K562 (cell line): ENCODE measurements around the gene MAN1A1. TPM values are rescaled to one million over a fixed set of nuclear protein-coding genes. Genes with fewer than 3 reads are reported as not detected.
A peak's percentile ranks its signal among the peaks of the same experiment; 100 is the strongest.

ENCODE experiments used
- CXXC5 ChIP-seq: fragments of 250-450 bp; sonication (Bioruptor Pico); IDR thresholded peaks from 2 replicates; pipeline ENCODE4 v1.8.0; 2022; ENCODE audit warnings: inconsistent platforms, mild to moderate bottlenecking, moderate library complexity
- ETS2 ChIP-seq: IDR thresholded peaks from 2 replicates; pipeline ENCODE4 v1.6.1; 2016; ENCODE audit warnings: borderline replicate concordance, missing genetic modification characterization, mild to moderate bottlenecking, moderate library complexity, missing compliant biosample characterization; ENCODE audit not compliant: poor library complexity, severe bottlenecking
- NCOA1 ChIP-seq: fragments of 450-650 bp; IDR thresholded peaks from 2 replicates; pipeline ENCODE4 v1.6.1; 2016; ENCODE audit warnings: low read depth
- NR2F6 ChIP-seq: fragments of 450-650 bp; formaldehyde crosslinking; IDR thresholded peaks from 2 replicates; pipeline ENCODE4 v1.4.0; 2020; ENCODE audit warnings: mild to moderate bottlenecking
- PHF8 ChIP-seq: fragments of 200-600 bp; sonication (generic); IDR thresholded peaks from 2 replicates; pipeline ENCODE4 v1.6.1; 2012; ENCODE audit warnings: mixed run types, mild to moderate bottlenecking, inconsistent platforms, low read length, moderate library complexity, borderline replicate concordance
- PML ChIP-seq: IDR thresholded peaks from 2 replicates; pipeline ENCODE4 v1.6.1; 2012; ENCODE audit warnings: low read length, inconsistent platforms
- ZBTB17 ChIP-seq: fragments of 450-650 bp; formaldehyde crosslinking; IDR thresholded peaks from 2 replicates; pipeline ENCODE4 v1.4.0; 2020; ENCODE audit warnings: mild to moderate bottlenecking
- ZNF174 ChIP-seq: fragments of 250-450 bp; sonication (Bioruptor Pico); IDR thresholded peaks from 2 replicates; pipeline ENCODE4 v1.4.0; 2020; ENCODE audit warnings: mild to moderate bottlenecking
- ZNF217 ChIP-seq: sonication (generic); formaldehyde crosslinking; IDR thresholded peaks from 2 replicates; pipeline ENCODE4 v1.8.0; 2022; ENCODE audit warnings: mild to moderate bottlenecking, missing genetic modification reagents
- ZNF263 ChIP-seq: sonication (generic); formaldehyde crosslinking; IDR thresholded peaks from 2 replicates; pipeline ENCODE4 v1.8.0; 2022; ENCODE audit warnings: mild to moderate bottlenecking, missing genetic modification reagents, borderline replicate concordance
- ZNF644 ChIP-seq: fragments of 200-800 bp; sonication (Bioruptor generic); IDR thresholded peaks from 2 replicates; pipeline ENCODE4 v1.6.1; 2016; ENCODE audit warnings: low read depth, missing genetic modification characterization, missing compliant biosample characterization
- ZNF717 ChIP-seq: fragments of 250-450 bp; sonication (Bioruptor Pico); IDR thresholded peaks from 2 replicates; pipeline ENCODE4 v1.5.0; 2021
- polyA plus RNA-seq, 8 experiments: library from polyadenylated mRNA; depleted of rRNA in 4 of 8; stranded (reverse) in 5 of 8; unstranded in 3 of 8; fragments of >200 nt; fragmentation: Nextera tagmentation in 2 of 8; fragmentation: Illumina TruSeq in 1 of 8; extraction: Ambion mirVana in 2 of 8; extraction: Trizol in 1 of 8; gene quantifications; 2 replicates each; pipeline versions ENCODE4 v1.2.1 to v1.2.3, GENCODE V29; 2011 to 2014; ENCODE audit warnings: inconsistent platforms in 1 of 8, missing spikeins in 1 of 8
- total RNA-seq, 7 experiments: library from RNA; depleted of rRNA in 6 of 7; stranded (reverse); fragments of >200 nt in 6 of 7; fragmentation: Illumina TruSeq in 2 of 7; extraction: Trizol in 2 of 7; gene quantifications; 2 replicates each; pipeline versions ENCODE4 v1.2.1 to v1.2.3, GENCODE V29; 2011 to 2021; ENCODE audit warnings: low replicate concordance in 1 of 7
- TF ChIP-seq, protein P1 (sequence below): fragments of 200-800 bp; sonication (Bioruptor generic); IDR thresholded peaks from 2 replicates; pipeline ENCODE4 v1.6.1; 2016; ENCODE audit warnings: missing genetic modification characterization, missing compliant biosample characterization
- TF ChIP-seq, protein P2 (sequence below): fragments of 450-650 bp; IDR thresholded peaks from 2 replicates; pipeline ENCODE4 v1.6.1; 2018; ENCODE audit not compliant: partially characterized antibody

The MAN1A1 gene
- total and polyA plus RNA-seq, 9 of the 15 experiments (the other 6 are each of a cell fraction or from before 2014, with no cell fraction given), result 24.5 to 78.4 (median 59.7) TPM

DNA sequence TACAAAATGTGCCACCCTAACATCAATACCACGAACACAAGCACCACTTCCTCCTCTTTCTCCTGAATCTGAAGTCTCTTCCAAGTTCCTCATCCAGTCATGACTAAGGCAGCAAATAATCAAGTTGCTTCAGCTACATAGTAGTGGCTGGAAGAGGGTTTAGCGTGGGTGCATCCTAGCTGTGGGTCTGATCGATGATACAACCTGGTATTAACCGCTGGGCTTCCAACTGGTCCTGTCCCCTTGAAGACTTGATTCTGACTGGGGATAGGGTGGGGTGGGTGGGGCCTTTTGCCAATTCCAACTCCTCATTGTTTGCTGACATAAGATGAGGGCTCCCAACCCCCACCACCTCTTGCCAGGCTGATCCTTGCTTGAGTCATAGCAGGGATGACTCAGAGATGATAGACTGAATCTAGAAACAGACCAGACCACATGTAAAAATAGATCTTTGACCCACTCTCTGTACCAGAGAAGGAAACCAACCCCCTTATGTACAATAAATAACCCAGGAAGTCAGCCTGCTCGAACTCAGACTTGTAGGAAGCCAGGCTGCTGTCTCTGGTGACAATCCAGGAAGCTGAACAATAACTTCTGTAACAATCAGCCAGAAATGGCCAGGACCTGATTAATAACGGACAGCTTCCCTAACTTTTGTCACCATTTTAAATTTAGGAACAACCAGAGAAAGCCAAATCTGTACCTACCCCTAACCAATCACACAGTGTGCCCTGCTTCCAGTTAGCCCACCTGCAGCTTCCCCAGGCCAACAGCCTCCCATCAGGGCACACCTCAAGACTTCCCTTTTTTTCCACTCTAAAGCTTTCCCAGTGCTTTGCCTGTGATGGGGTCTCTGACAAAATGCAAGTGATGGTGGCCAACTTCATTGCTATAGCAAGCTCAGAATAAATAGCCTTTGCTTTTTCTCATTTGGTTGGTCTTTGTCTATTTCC lies 202.2 kb downstream of the MAN1A1 start (continued):
- TF ChIP-seq ETS2 (tag), result no peak
- TF ChIP-seq NR2F6, result no peak
- no peak for TF ChIP-seq ZNF174 (CRISPR knock-in tag)
- no peak for TF ChIP-seq PML
- no peak for TF ChIP-seq PHF8
- no peak for TF ChIP-seq ZNF717 (CRISPR knock-in tag)
- no peak; the same call in 1 of the 2 replicates for TF ChIP-seq ZBTB17 (CRISPR knock-in tag)
- TF ChIP-seq, protein P1, sequence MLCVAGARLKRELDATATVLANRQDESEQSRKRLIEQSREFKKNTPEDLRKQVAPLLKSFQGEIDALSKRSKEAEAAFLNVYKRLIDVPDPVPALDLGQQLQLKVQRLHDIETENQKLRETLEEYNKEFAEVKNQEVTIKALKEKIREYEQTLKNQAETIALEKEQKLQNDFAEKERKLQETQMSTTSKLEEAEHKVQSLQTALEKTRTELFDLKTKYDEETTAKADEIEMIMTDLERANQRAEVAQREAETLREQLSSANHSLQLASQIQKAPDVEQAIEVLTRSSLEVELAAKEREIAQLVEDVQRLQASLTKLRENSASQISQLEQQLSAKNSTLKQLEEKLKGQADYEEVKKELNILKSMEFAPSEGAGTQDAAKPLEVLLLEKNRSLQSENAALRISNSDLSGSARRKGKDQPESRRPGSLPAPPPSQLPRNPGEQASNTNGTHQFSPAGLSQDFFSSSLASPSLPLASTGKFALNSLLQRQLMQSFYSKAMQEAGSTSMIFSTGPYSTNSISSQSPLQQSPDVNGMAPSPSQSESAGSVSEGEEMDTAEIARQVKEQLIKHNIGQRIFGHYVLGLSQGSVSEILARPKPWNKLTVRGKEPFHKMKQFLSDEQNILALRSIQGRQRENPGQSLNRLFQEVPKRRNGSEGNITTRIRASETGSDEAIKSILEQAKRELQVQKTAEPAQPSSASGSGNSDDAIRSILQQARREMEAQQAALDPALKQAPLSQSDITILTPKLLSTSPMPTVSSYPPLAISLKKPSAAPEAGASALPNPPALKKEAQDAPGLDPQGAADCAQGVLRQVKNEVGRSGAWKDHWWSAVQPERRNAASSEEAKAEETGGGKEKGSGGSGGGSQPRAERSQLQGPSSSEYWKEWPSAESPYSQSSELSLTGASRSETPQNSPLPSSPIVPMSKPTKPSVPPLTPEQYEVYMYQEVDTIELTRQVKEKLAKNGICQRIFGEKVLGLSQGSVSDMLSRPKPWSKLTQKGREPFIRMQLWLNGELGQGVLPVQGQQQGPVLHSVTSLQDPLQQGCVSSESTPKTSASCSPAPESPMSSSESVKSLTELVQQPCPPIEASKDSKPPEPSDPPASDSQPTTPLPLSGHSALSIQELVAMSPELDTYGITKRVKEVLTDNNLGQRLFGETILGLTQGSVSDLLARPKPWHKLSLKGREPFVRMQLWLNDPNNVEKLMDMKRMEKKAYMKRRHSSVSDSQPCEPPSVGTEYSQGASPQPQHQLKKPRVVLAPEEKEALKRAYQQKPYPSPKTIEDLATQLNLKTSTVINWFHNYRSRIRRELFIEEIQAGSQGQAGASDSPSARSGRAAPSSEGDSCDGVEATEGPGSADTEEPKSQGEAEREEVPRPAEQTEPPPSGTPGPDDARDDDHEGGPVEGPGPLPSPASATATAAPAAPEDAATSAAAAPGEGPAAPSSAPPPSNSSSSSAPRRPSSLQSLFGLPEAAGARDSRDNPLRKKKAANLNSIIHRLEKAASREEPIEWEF (CRISPR knock-in tag), result no peak
- TF ChIP-seq NCOA1, result no peak
- no peak for TF ChIP-seq ZNF263 (CRISPR knock-in tag)
- TF ChIP-seq, protein P2, sequence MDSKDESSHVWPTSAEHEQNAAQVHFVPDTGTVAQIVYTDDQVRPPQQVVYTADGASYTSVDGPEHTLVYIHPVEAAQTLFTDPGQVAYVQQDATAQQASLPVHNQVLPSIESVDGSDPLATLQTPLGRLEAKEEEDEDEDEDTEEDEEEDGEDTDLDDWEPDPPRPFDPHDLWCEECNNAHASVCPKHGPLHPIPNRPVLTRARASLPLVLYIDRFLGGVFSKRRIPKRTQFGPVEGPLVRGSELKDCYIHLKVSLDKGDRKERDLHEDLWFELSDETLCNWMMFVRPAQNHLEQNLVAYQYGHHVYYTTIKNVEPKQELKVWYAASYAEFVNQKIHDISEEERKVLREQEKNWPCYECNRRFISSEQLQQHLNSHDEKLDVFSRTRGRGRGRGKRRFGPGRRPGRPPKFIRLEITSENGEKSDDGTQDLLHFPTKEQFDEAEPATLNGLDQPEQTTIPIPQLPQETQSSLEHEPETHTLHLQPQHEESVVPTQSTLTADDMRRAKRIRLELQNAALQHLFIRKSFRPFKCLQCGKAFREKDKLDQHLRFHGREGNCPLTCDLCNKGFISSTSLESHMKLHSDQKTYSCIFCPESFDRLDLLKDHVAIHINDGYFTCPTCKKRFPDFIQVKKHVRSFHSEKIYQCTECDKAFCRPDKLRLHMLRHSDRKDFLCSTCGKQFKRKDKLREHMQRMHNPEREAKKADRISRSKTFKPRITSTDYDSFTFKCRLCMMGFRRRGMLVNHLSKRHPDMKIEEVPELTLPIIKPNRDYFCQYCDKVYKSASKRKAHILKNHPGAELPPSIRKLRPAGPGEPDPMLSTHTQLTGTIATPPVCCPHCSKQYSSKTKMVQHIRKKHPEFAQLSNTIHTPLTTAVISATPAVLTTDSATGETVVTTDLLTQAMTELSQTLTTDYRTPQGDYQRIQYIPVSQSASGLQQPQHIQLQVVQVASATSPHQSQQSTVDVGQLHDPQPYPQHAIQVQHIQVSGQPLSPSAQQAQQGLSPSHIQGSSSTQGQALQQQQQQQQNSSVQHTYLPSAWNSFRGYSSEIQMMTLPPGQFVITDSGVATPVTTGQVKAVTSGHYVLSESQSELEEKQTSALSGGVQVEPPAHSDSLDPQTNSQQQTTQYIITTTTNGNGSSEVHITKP, result peak; percentile 67
- no peak for TF ChIP-seq ZNF644 (tag)
- TF ChIP-seq ZNF217 (CRISPR knock-in tag), result no peak
- TF ChIP-seq CXXC5 (CRISPR knock-in tag), result no peak; the same call in 1 of the 2 replicates
